K562 (cell line): Measurements from ENCODE around the gene MRPL55. TPM values are rescaled to one million over a fixed set of nuclear protein-coding genes. Genes with fewer than 3 reads are reported as not detected.

Source experiments
- ARID4B ChIP-seq: sonication (generic); formaldehyde crosslinking; IDR thresholded peaks from 2 replicates; pipeline ENCODE4 v1.8.0; 2022; ENCODE audit warnings: mild to moderate bottlenecking, missing genetic modification reagents
- CREB1 ChIP-seq, 2 experiments: sonication (generic) in 1 of 2; formaldehyde crosslinking in 1 of 2; IDR thresholded peaks; 2 replicates each; pipeline versions ENCODE4 v1.6.1 to v1.8.0; 2012 to 2022; ENCODE audit warnings: inconsistent platforms in 1 of 2, mild to moderate bottlenecking in 1 of 2, missing genetic modification reagents in 1 of 2, moderate library complexity in 1 of 2
- IRF1 ChIP-seq: sonication (generic); formaldehyde crosslinking; IDR thresholded peaks from 2 replicates; pipeline ENCODE4 v1.8.0; 2022; ENCODE audit warnings: missing genetic modification reagents, mild to moderate bottlenecking, borderline replicate concordance
- NONO ChIP-seq, 2 experiments: fragments of 200-400 bp in 1 of 2; fragments of 450-650 bp in 1 of 2; formaldehyde crosslinking in 1 of 2; IDR thresholded peaks; 2 replicates each; pipeline ENCODE4 v1.6.1; 2017; ENCODE audit warnings: low read depth in 2 of 2, mild to moderate bottlenecking in 2 of 2, moderate library complexity in 2 of 2, low read length in 1 of 2
- SRF ChIP-seq, 2 experiments: fragments of 250-450, 450-650 bp in 1 of 2; sonication (Bioruptor Pico) in 1 of 2; sonication (generic) in 1 of 2; formaldehyde crosslinking; IDR thresholded peaks; 2 replicates each; pipeline versions ENCODE4 v1.5.0 to v1.5.1; 2020 to 2022; ENCODE audit warnings: mild to moderate bottlenecking in 1 of 2, missing genetic modification reagents in 1 of 2
- STAG1 ChIP-seq: sonication (generic); formaldehyde crosslinking; IDR thresholded peaks from 2 replicates; pipeline ENCODE4 v1.5.0; 2020; ENCODE audit warnings: missing genetic modification reagents, borderline replicate concordance
- ZBTB26 ChIP-seq: fragments of 450-650 bp; formaldehyde crosslinking; IDR thresholded peaks from 2 replicates; pipeline ENCODE4 v1.4.0; 2022; ENCODE audit warnings: missing genetic modification characterization
- ZFP1 ChIP-seq: fragments of 450-650 bp; formaldehyde crosslinking; IDR thresholded peaks from 2 replicates; pipeline ENCODE4 v1.4.0; 2020; ENCODE audit warnings: mild to moderate bottlenecking, mixed read lengths
- ZMIZ1 ChIP-seq, 2 experiments: fragments of 150-350 bp in 1 of 2; IDR thresholded peaks; 2 replicates each; pipeline ENCODE4 v1.6.1; 2012 to 2016; ENCODE audit warnings: low read depth in 2 of 2, low read length in 2 of 2, mild to moderate bottlenecking in 1 of 2, moderate library complexity in 1 of 2
- ZNF445 ChIP-seq: fragments of 250-450 bp; sonication (Bioruptor Pico); IDR thresholded peaks from 2 replicates; pipeline ENCODE4 v1.4.0; 2020; ENCODE audit warnings: low read depth, mild to moderate bottlenecking, moderate library complexity
- polyA plus RNA-seq, 8 experiments: library from polyadenylated mRNA; depleted of rRNA in 4 of 8; stranded (reverse) in 5 of 8; unstranded in 3 of 8; fragments of >200 nt; fragmentation: Nextera tagmentation in 2 of 8; fragmentation: Illumina TruSeq in 1 of 8; extraction: Ambion mirVana in 2 of 8; extraction: Trizol in 1 of 8; gene quantifications; 2 replicates each; pipeline versions ENCODE4 v1.2.1 to v1.2.3, GENCODE V29; 2011 to 2014; ENCODE audit warnings: inconsistent platforms in 1 of 8, missing spikeins in 1 of 8
- total RNA-seq, 7 experiments: library from RNA; depleted of rRNA in 6 of 7; stranded (reverse); fragments of >200 nt in 6 of 7; fragmentation: Illumina TruSeq in 2 of 7; extraction: Trizol in 2 of 7; gene quantifications; 2 replicates each; pipeline versions ENCODE4 v1.2.1 to v1.2.3, GENCODE V29; 2011 to 2021; ENCODE audit warnings: low replicate concordance in 1 of 7
- TF ChIP-seq, protein P1 (sequence below): fragments of 450-650 bp; IDR thresholded peaks from one replicate; pipeline ENCODE4 v1.6.1; 2018; ENCODE audit warnings: mild to moderate bottlenecking, moderate library complexity; ENCODE audit not compliant: partially characterized antibody

The MRPL55 gene
- total and polyA plus RNA-seq, 9 of the 15 experiments (the other 6 are each of a cell fraction or from before 2014, with no cell fraction given), result 34.9 to 228 (median 81.0) TPM

DNA sequence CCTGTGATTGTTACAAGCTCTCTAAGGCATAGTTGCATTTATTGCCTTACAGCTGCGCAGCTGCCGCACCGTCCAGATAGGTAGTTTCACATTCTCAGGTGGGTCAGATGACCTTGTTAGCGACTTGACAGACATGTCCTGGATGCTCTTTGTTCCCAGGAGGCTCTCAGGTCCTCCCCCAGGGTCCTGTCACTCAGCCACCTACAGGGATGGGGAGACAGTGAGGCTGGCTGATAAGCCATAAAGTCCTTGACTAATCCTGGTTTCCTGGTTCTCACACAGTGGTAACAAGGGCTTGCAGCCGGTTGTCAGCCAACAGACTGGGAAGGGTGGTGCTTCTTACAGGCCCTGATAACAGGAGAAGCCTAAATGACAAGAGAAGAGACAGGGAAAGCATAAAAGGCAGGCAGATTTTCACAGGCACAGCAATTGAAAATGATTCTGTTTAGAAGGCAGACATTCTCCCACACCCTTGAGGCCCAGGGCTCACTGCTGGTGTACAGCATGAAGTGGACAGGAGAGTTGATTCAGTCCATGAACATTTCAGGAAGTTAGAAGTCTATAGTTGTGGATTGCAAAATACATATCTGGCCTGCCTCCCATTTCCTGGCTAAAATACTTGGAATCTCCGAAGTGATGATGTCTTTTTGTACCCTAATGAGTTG is 23.7 kb downstream of the MRPL55 start (continued):
- TF ChIP-seq ARID4B (CRISPR knock-in tag) (peak; percentile 42; the same call in 1 of the 2 replicates), NONO (IDR thresholded peaks at IDR 0.05; ENCODE audit: low read depth in 2 of 2, low read length in 1 of 2) (no peak), STAG1 (CRISPR knock-in tag) (no peak), SRF (CRISPR knock-in tag; IDR thresholded peaks at IDR 0.05) (no peak), ZFP1 (CRISPR knock-in tag) (no peak), ZMIZ1 (IDR thresholded peaks at IDR 0.05; ENCODE audit: low read depth in 2 of 2, low read length in 2 of 2) (no peak), ZNF445 (CRISPR knock-in tag) (no peak), IRF1 (CRISPR knock-in tag) (no peak), ZBTB26 (no peak), CREB1 (IDR thresholded peaks at IDR 0.05) (no peak), CREB1 (CRISPR knock-in tag; IDR thresholded peaks at IDR 0.05) (0 out of 2 replicates have a peak, but pooled peaks have one; percentile 21)
- TF ChIP-seq, protein P1, sequence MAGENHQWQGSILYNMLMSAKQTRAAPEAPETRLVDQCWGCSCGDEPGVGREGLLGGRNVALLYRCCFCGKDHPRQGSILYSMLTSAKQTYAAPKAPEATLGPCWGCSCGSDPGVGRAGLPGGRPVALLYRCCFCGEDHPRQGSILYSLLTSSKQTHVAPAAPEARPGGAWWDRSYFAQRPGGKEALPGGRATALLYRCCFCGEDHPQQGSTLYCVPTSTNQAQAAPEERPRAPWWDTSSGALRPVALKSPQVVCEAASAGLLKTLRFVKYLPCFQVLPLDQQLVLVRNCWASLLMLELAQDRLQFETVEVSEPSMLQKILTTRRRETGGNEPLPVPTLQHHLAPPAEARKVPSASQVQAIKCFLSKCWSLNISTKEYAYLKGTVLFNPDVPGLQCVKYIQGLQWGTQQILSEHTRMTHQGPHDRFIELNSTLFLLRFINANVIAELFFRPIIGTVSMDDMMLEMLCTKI, result no peak
